Heart left ventricle (tissue), 13 donors: Measurements from ENCODE around the gene PLPP3.

Experiments used
- POLR2A ChIP-seq, 2 donors: fragments of 450-650 bp; IDR thresholded peaks; one replicate each; pipeline ENCODE4 v1.6.1; 2017; ENCODE audit warnings: antibody characterized with exemption in 2 of 2, mild to moderate bottlenecking in 2 of 2, moderate library complexity in 2 of 2
- TF ChIP-seq, protein P1 (sequence below), 12 donors: fragments of 200-600 bp; sonication (generic) in 4 of 12; IDR thresholded peaks; one replicate each; pipeline versions ENCODE4 v1.5.0 to v1.8.0; 2018 to 2022; ENCODE audit warnings: antibody characterized with exemption in 12 of 12, mild to moderate bottlenecking in 5 of 12
- donor health status: ischemic (EF 13 %, LVEDD 7.1; RV severe dilation, severe dysfunction).
- donor health status: DM: no; HTN: yes; CAD: no.
- donor health status: DM: no; HTN: no; CAD: no.
- donor health status: ischemic (EF 25% LVEDD 6.9; RV normal size, moderate dysfunction).
- donor health status: ischemic (EF 25% LVEDD 5.7; RV mildly dilated, moderate dysfunction).
- donor health status: ischemic (EF 35%, LVEDD 5.7; RV mildly dilated, moderate dysfunction).
- donor health status: nonischemic (EF 11% LVEDD 7.7; RV severe dilation, severe dysfunction).
- donor health status: DM: yes; HTN: yes; CAD: no.
- donor health status: PGD.
- donor health status: ischemic (EF 29% LVEDD 5.4; RV normal size, mild dysfunction).
- donor health status: nonischemic (EF 23%, LVEDD 6.1; RV moderate dilation, normal function).

DNA sequence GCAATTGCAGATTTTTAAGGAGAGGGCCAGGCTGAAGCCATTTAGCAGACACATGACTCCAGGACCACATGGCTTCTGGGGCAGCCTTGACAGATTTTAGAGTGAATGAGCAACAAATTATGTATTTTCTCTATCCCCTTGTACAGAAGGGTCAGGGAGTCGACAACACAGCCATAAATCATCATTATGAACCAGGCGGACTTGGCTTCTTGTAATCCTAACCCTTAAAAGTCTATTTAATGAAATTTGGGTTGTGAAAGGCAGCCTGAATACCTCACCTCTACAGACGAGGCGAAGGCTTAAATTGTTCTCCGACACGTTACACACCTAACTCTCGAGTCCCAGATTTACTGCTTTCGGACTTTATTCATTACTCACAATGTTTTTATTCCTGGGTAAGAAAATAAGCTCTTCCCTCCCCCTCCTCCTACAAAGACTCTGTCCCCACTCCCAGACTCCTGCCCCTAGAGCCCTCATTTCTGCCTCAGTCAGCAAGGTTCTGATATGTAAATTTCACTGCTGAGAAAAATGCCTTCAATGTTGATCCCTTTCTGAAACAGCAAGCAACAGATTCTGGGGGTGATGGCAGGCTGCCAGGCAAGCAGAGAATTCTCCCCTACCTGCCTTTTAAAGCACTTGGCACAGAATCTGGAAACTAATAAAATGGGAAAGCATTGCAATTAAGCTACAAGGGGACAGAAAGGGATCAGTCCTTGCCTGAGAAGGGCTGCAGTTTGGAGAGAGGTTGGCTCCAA is 51.6 kb downstream of the PLPP3 start:
- TF ChIP-seq, protein P1, sequence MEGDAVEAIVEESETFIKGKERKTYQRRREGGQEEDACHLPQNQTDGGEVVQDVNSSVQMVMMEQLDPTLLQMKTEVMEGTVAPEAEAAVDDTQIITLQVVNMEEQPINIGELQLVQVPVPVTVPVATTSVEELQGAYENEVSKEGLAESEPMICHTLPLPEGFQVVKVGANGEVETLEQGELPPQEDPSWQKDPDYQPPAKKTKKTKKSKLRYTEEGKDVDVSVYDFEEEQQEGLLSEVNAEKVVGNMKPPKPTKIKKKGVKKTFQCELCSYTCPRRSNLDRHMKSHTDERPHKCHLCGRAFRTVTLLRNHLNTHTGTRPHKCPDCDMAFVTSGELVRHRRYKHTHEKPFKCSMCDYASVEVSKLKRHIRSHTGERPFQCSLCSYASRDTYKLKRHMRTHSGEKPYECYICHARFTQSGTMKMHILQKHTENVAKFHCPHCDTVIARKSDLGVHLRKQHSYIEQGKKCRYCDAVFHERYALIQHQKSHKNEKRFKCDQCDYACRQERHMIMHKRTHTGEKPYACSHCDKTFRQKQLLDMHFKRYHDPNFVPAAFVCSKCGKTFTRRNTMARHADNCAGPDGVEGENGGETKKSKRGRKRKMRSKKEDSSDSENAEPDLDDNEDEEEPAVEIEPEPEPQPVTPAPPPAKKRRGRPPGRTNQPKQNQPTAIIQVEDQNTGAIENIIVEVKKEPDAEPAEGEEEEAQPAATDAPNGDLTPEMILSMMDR (IDR thresholded peaks at IDR 0.05): no peak
- TF ChIP-seq POLR2A (IDR thresholded peaks at IDR 0.05): no peak
